Hepatic stellate cell (primary cell): ENCODE measurements around the gene MGAT3.
"Not testable (repeated sequence)": the region's sequence is repeated elsewhere in the genome, so short reads cannot be mapped to it uniquely, and the experiment has no call there.

Source experiments
- DNase-seq: peaks from one replicate; pipeline ENCODE4 v3.0.0; 2011; ENCODE audit warnings: low spot score

The MGAT3 gene, protein sequence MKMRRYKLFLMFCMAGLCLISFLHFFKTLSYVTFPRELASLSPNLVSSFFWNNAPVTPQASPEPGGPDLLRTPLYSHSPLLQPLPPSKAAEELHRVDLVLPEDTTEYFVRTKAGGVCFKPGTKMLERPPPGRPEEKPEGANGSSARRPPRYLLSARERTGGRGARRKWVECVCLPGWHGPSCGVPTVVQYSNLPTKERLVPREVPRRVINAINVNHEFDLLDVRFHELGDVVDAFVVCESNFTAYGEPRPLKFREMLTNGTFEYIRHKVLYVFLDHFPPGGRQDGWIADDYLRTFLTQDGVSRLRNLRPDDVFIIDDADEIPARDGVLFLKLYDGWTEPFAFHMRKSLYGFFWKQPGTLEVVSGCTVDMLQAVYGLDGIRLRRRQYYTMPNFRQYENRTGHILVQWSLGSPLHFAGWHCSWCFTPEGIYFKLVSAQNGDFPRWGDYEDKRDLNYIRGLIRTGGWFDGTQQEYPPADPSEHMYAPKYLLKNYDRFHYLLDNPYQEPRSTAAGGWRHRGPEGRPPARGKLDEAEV

GRCh38 chr22:39456522-39457197 lies at the start of gene MGAT3:
Gene MGAT3 (plus strand): TSS chr22:39457012. CDS start chr22:39487348, 30,336 bp downstream.
- no peak for DNase-seq

DNA sequence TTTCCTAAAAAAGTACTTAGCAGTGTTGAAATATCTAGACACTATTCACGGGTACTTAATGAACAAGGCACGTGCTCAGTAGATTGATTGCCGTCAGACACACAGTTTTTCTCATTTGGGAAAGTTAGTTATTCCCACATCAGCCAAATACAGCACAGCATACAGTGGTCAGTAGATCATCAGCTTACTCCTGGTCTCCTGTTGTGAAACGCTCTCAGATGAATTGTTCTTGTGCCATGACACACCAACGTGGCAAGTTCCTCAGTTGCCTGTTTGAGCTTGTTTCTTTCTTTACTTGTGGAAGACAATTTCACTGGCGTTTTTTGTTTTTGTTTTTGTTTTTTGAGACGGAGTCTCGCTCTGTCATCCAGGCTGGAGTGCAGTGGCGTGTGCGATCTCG lies 48.6 kb upstream of the MGAT3 start:
- DNase-seq, result no peak

DNA sequence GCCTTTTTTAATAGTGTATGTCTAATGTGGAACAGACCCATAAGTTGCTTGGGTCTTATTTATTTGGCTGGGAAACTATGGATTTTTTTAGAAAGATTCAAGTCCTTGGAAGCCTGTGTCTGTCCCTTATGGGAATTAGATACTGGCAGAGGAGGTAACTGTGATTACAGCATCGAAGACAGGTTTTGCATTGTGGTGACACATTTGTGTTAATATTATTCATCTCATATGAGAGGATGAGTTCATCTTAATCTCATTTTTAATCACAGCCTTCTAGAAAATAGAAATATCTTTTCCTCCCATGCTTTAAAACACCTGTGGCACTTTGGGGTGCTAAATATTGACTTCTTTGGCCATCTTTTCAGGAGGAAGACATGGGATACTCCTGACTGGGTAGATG lies 48.0 kb upstream of the MGAT3 start:
- no peak for DNase-seq

- no peak for DNase-seq
Measured at GRCh38 chr22:39409516-39410029, 47.2 kb upstream of the MGAT3 start.

GRCh38 chr22:39410264-39410663 lies 46.5 kb upstream of the MGAT3 start:
- DNase-seq, result no peak

- not testable (repeated sequence) for DNase-seq
Measured at GRCh38 chr22:39411828-39412365, 44.9 kb upstream of the MGAT3 start.

DNA sequence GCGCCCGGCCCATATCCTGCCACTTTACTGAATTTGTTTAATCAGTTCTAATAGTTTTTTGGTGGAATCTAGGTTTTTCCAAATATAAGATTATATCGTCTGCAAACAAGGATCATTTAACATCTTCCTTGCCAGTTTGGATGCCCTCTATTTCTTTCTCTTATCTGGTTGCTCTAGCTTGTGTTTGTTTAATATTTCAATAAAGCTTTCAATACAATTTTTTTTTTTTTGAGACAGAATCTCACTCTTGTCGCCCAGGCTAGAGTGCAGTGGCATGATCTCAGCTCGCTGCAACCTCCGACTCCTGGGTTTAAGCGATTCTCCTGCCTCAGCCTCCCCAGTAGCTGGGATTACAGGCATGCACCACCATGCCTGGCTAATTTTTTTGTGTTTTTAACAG lies 43.6 kb upstream of the MGAT3 start:
- not testable (repeated sequence) for DNase-seq

DNA sequence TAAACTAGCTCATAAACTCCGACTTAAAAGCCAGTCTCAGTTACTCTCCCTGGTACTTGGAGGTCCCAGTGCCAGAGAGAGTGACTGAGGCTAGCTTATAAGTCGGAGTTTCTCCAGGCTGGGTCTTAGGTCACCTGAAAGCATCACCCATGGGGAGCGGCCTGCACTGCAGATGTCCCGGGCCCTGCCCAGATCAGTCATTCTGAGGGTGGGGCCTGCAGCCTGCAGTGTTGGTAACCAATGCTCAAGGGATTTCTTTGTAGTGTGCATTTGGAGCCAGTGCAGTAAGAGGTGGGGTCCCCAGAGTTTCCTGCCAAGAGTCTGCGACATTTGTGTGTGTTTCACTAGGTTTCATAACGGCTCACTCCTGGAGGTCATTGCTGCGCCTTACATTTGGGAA lies 42.4 kb upstream of the MGAT3 start:
- no peak for DNase-seq

DNA sequence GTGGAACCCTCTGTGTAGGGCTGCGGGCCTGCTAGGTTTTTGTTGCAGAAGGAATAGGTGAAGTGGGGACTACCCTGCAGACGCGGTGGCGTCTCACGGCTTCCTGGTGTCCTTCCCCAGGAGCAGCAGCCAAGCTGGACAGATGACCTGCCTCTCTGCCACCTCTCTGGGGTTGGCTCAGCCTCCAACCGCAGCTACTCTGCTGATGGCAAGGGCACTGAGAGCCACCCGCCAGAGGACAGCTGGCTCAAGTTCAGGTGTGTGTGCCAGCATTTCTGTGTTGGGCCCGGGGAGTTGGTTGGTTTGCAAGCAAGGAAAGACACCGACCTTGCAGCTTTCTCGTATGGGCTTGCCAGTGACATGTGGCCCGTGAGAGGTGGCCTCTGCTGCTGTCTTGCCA lies 41.9 kb upstream of the MGAT3 start:
- no peak for DNase-seq

GRCh38 chr22:39415506-39415905 lies 41.3 kb upstream of the MGAT3 start:
- no peak for DNase-seq

DNA sequence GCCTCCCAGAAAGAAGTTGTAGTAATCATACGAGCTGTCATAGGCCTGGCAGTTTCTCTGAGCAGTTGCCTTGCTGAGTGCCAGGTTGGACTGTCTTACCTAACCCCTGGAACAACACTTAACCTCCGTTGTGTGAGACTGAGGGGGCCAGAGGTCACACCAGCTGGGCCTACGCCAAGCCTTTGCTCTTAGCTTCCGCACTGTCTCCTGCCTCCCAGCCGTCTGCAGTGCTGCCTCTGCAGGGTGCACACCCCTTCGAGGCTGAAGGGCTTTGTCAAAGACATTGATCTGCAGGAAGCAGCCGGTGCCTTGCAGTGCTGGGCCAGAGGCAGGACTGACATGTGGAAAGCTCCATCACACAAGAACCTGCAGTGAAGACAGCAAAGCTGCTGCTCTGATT lies 40.5 kb upstream of the MGAT3 start:
- DNase-seq, result no peak

DNA sequence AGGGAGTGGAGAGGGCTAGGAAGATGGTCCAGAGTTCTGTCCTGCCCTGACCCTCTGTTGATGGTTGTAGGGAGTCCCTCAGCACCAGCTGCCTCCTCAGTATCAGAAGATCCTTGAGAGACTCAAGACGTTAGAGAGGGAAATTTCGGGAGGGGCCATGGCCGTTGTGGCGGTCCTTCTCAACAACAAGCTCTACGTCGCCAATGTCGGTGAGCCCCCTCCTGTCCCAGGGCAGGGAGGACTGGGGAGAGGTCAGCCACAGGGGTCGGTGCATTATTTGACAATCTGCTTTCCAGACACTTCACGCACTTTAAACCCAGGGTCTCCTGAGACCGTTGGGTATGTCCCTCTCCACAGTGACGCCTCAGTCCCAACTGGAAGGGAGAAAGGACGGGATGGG lies 39.2 kb upstream of the MGAT3 start:
- no peak for DNase-seq

GRCh38 chr22:39418696-39419095 lies 38.1 kb upstream of the MGAT3 start:
- DNase-seq, result no peak

DNA sequence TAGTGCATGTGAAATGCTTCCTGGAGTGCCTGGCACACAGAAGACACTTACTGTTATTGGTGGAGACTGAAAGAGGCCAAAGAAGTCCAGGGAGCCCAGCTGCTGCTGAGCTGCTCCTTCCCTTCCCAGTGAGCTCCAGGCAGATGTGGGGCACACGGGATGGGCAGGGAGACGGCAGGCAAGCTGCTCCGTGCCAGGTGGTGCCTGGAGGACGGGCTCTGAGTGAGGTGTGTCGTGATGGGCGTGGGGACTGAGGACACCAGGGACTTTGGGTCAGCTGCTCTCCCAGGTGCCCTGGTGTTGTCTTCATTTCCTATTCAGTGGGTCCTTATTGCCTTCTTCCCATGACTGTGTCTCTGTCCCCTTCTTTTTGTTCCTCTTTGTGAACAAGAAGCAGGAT lies 37.7 kb upstream of the MGAT3 start:
- DNase-seq, result no peak

DNA sequence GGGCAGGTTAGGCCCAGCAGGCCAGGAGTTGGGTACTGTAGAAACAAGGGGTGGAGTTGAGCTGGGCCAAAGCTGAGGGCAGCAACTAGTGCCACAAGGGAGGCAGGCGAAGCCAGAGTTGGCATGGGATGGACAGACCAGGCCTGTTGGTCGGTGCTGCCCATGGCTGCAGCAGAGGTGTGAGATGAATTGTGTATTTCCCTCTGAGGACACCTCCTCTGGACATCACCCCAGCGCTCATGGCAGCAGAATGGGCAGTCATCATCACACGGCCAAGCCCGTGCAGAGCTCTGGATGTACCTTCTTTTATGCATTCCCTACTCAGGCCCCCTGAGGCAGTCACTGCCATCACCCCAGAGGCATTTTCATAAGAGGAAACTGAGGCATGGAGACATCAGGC lies 36.9 kb upstream of the MGAT3 start:
- no peak for DNase-seq

GRCh38 chr22:39421691-39422090 lies 35.1 kb upstream of the MGAT3 start:
- no peak for DNase-seq

GRCh38 chr22:39422101-39422500 lies 34.7 kb upstream of the MGAT3 start:
- DNase-seq, result no peak

GRCh38 chr22:39422721-39423120 lies 34.1 kb upstream of the MGAT3 start:
- no peak for DNase-seq

DNA sequence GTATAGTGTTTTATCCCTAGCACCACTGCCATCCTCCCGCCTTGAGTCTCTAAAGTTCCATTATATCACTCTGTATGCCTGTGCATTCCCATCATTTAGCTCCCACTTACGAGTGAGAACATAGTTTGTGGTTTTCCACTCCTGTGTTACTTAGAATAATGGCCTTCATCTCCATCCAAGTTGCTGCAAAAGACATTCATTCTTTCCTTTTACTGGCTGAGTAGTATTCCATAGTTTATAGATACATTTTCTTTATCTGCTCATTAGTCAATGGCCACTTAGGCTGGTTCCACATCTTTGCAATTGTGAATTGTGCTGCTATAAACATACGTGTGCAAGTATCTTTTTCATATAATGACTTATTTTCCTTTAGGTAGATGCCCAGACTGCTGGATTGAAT lies 32.8 kb upstream of the MGAT3 start:
- no peak for DNase-seq

DNA sequence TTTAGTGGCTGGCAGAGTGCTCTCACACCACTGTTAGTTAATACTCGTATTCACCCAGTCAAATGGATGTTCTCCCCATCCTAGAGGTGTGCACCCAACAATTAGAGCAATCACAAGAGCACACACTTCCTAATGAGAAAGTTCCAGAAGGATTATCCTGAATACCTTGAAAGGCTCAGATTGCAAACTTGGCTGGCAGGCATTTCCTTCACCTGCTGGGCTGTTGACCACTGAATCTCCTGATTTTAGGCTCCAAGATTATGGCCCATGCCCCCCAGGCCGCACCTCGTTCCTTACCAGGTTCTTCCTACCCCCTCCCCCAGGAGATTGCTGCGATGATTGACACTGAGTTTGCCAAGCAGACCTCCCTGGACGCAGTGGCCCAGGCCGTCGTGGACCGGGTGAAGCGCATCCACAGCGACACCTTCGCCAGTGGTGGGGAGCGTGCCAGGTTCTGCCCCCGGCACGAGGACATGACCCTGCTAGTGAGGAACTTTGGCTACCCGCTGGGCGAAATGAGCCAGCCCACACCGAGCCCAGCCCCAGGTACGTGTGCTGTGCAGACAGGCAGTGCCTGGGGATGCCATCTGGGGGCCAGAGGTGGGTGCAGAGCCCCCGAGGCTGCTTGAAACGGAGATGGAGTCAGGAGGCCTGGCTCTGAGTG lies 30.3 kb upstream of the MGAT3 start:
- no peak for DNase-seq

DNA sequence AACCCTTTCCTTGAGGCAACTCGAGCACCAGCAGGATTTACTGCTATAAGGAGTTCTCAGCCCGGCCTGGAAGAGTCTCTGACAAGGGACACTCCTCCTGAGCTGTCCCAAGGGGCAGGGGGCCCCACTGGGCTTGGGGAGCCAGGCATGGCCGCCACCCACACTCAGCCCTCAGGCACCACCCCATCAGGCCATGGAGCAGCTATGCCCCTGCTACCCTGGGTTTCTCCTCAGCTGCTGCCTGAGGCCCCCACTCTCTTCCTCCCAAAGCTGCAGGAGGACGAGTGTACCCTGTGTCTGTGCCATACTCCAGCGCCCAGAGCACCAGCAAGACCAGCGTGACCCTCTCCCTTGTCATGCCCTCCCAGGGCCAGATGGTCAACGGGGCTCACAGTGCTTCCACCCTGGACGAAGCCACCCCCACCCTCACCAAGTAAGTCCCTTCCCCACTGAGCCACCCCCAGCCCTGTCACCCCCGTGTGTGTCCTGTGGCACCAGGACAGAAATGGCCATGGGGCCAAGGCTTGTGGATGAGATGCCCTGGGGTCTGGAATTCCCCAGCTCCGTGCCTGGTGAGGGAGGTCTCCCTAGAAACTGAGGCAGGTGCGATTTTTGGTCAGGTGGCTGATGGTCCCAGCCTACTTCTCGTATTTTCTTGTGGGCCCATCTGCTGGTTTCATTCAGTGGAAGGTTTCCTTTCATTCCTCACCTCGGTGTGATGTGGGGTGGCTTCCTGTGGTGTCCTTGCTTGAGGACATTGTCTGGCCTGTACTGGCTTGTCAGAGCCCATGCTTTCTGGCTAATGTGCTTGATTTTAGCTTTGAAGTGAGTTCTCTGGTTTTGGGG lies 28.8 kb upstream of the MGAT3 start:
- DNase-seq, result no peak
